OCI-LY3 (cell line): ENCODE data around the gene GNAL.
A peak's percentile ranks its signal among the peaks of the same experiment; 100 is the strongest.

Experiments used
- H2AFZ ChIP-seq: fragments of 200-600, 300-600 bp; shearing (Covaris generic); 2 replicates; pipeline ENCODE4 v1.6.0; 2014; ENCODE audit warnings: antibody characterized with exemption, low read depth, low read length
- H3K27ac ChIP-seq: fragments of 200-600, 300-600 bp; sonication (generic); 2 replicates; pipeline ENCODE4 v1.5.1; 2014; ENCODE audit warnings: mild to moderate bottlenecking, low read length, moderate library complexity, mixed read lengths
- H3K27me3 ChIP-seq: fragments of 200-600, 300-600 bp; sonication (generic); 2 replicates; pipeline ENCODE4 v1.6.1; 2014; ENCODE audit warnings: low read depth, low read length, mixed read lengths
- H3K36me3 ChIP-seq: fragments of 200-600, 300-600 bp; sonication (generic); replicated peaks from 2 replicates; pipeline ENCODE3; 2014; ENCODE audit warnings: low read depth, low read length, mixed read lengths
- H3K4me1 ChIP-seq: fragments of 300-600, 200-600 bp; sonication (generic); 2 replicates; pipeline ENCODE4 v1.6.1; 2014; ENCODE audit warnings: low read length, mixed read lengths
- H3K4me2 ChIP-seq: fragments of 200-600, 300-600 bp; sonication (generic); 2 replicates; pipeline ENCODE4 v1.6.1; 2014; ENCODE audit warnings: low read length, mixed read lengths
- H3K4me3 ChIP-seq: fragments of 300-600, 200-600 bp; sonication (generic); 2 replicates; pipeline ENCODE4 v1.5.1; 2014; ENCODE audit warnings: antibody characterized with exemption, mild to moderate bottlenecking, low read length, moderate library complexity
- H3K79me2 ChIP-seq: fragments of 300-600, 200-600 bp; shearing (Covaris generic); 2 replicates; pipeline ENCODE4 v1.6.1; 2014; ENCODE audit warnings: mild to moderate bottlenecking, low read length, mixed read lengths
- H3K9ac ChIP-seq: fragments of 300-600, 200-600 bp; shearing (Covaris generic); 2 replicates; pipeline ENCODE4 v1.6.0; 2014; ENCODE audit warnings: mild to moderate bottlenecking, low read length, moderate library complexity
- H3K9me3 ChIP-seq: fragments of 200-600, 300-600 bp; shearing (Covaris generic); 2 replicates; pipeline ENCODE4 v1.6.1; 2014; ENCODE audit warnings: low read length, mixed read lengths; ENCODE audit not compliant: insufficient read depth
- H4K20me1 ChIP-seq: fragments of 200-600, 300-600 bp; sonication (generic); 2 replicates; pipeline ENCODE4 v1.6.1; 2016; ENCODE audit warnings: low read length, mixed read lengths; ENCODE audit not compliant: insufficient read depth
- CTCF ChIP-seq: fragments of 200-600, 300-600 bp; sonication (generic); IDR thresholded peaks from 2 replicates; pipeline ENCODE4 v1.5.1; 2014; ENCODE audit warnings: antibody characterized with exemption, low read length, low read depth
- EZH2phosphoT487 ChIP-seq: fragments of 200-600 bp; shearing (Covaris generic); IDR thresholded peaks from 2 replicates; pipeline ENCODE4 v1.6.1; 2018; ENCODE audit warnings: antibody characterized with exemption, mixed run types, low read depth

GNAL gene

GRCh38 chr18:11671156-11671555, 17.9 kb upstream of the GNAL start:
- Histone ChIP-seq H4K20me1 (no peaks in the 10 kb centered on the region), H3K27ac (peak overlapping the region; percentile 81), H3K4me1 (peaks cover 48% of the 10 kb centered on the region), H2AFZ (no peak overlapping the region; the same call in 1 of the 2 replicates), H3K27me3 (no peaks in the 10 kb centered on the region), H3K4me3 (peak overlapping the region; percentile 12; the same call in 1 of the 2 replicates), H3K79me2 (no peaks in the 10 kb centered on the region), H3K4me2 (peak overlapping the region; percentile 48), H3K9ac (peak overlapping the region; percentile 28; the same call in 1 of the 2 replicates), H3K9me3 (no peaks in the 10 kb centered on the region), H3K36me3 (no peaks in the 10 kb centered on the region)
- TF ChIP-seq EZH2phosphoT487 (no peak), CTCF (no peak)

GRCh38 chr18:11672198-11672597, 16.9 kb upstream of the GNAL start:
- Histone ChIP-seq H3K36me3 (no peaks in the 10 kb centered on the region), H3K79me2 (no peaks in the 10 kb centered on the region), H3K9ac (no peak overlapping the region), H4K20me1 (no peaks in the 10 kb centered on the region), H3K4me1 (peaks cover 48% of the 10 kb centered on the region), H3K9me3 (no peaks in the 10 kb centered on the region), H2AFZ (no peak overlapping the region), H3K27me3 (no peaks in the 10 kb centered on the region), H3K4me3 (no peak overlapping the region), H3K27ac (no peak overlapping the region), H3K4me2 (no peak overlapping the region)
- no peak for TF ChIP-seq CTCF
- TF ChIP-seq EZH2phosphoT487 = no peak

DNA sequence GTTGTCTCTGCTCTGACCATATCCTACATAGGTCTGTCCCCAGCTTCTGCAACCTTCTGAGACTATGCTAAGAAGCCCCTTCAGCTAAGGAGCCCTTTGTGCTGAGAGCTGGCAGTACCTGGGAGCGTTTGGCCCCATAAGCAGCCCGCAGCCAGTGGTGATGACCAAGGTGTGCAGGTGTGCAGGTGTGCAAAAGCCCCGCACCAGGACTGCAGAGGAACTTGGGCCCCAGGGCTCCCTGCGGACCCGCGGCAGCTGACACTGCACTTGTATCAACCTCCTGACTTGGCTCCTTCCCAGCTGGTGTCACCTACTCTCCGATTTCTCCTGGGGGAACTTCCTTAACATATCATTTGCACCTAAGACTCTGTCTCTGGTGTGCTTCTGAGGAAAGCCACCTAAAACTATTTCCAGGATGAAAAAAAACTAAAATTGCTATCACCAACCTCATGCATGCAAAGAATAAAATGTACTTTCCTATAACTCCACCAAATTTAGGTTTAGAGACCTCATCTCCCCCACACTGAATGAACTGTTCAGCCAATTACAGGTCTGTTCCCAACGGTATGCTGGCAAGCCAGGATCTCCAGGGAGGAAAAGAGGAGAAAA, 16.1 kb upstream of the GNAL start:
- Histone ChIP-seq H3K9me3 (no peaks in the 10 kb centered on the region), H3K36me3 (no peaks in the 10 kb centered on the region), H2AFZ (no peak overlapping the region), H3K4me2 (no peak overlapping the region), H3K27ac (no peak overlapping the region), H3K27me3 (no peaks in the 10 kb centered on the region), H3K4me3 (no peak overlapping the region), H3K4me1 (peaks cover 48% of the 10 kb centered on the region), H4K20me1 (no peaks in the 10 kb centered on the region), H3K9ac (no peak overlapping the region), H3K79me2 (no peaks in the 10 kb centered on the region)
- TF ChIP-seq EZH2phosphoT487 (no peak), CTCF (no peak)

GRCh38 chr18:11673560-11673959, 15.5 kb upstream of the GNAL start:
- H3K4me3 ChIP-seq = no peak overlapping the region
- H3K36me3 ChIP-seq = no peaks in the 10 kb centered on the region
- H3K27ac ChIP-seq = no peak overlapping the region
- H2AFZ ChIP-seq = no peak overlapping the region
- H3K4me1 ChIP-seq = peaks cover 48% of the 10 kb centered on the region
- no peaks in the 10 kb centered on the region for H3K9me3 ChIP-seq
- no peaks in the 10 kb centered on the region for H3K27me3 ChIP-seq
- H3K4me2 ChIP-seq = no peak overlapping the region
- no peaks in the 10 kb centered on the region for H3K79me2 ChIP-seq
- no peak for TF ChIP-seq CTCF
- no peak for TF ChIP-seq EZH2phosphoT487
- H4K20me1 ChIP-seq = no peaks in the 10 kb centered on the region
- no peak overlapping the region for H3K9ac ChIP-seq
